GM23338 (cell line): ENCODE measurements around the gene STAT6. TPM values are rescaled to one million over a fixed set of nuclear protein-coding genes. Genes with fewer than 3 reads are reported as not detected.

Experiments
- ATAC-seq: fragments of 200-7000 bp; cut with Tn5 transposase; 3 replicates; pipeline ENCODE4 v1.9.1; 2020
- DNase-seq: peaks from one replicate; pipeline ENCODE4 v3.0.0-alpha.2; 2015; ENCODE audit warnings: low spot score
- H2AFZ ChIP-seq: fragments of 200-600 bp; sonication (generic); 2 replicates; pipeline ENCODE4 v1.8.0; 2016; ENCODE audit warnings: antibody characterized with exemption, mild to moderate bottlenecking, moderate library complexity
- H3F3A ChIP-seq: fragments of 200-600 bp; sonication (generic); replicated peaks from 2 replicates; pipeline ENCODE4 v1.8.0; 2017; ENCODE audit warnings: antibody characterized with exemption, mixed run types, low read depth
- H3K27ac ChIP-seq: fragments of 200-600 bp; sonication (generic); 2 replicates; pipeline ENCODE4 v1.6.1; 2016; ENCODE audit warnings: low read depth
- H3K27me3 ChIP-seq: fragments of 200-600 bp; sonication (generic); 2 replicates; pipeline ENCODE4 v1.8.0; 2016; ENCODE audit warnings: mild to moderate bottlenecking, mixed run types, moderate library complexity; ENCODE audit not compliant: insufficient read depth
- H3K36me3 ChIP-seq: fragments of 200-600 bp; sonication (generic); 2 replicates; pipeline ENCODE4 v1.8.0; 2016; ENCODE audit warnings: mild to moderate bottlenecking; ENCODE audit not compliant: insufficient read depth
- H3K4me1 ChIP-seq: fragments of 200-600 bp; sonication (generic); 2 replicates; pipeline ENCODE4 v1.8.0; 2016; ENCODE audit warnings: mild to moderate bottlenecking, moderate library complexity; ENCODE audit not compliant: insufficient read depth
- H3K4me2 ChIP-seq: fragments of 200-600 bp; sonication (generic); 2 replicates; pipeline ENCODE4 v1.7.1; 2017; ENCODE audit warnings: mixed run types
- H3K4me3 ChIP-seq: fragments of 200-600 bp; sonication (generic); 2 replicates; pipeline ENCODE4 v1.6.1; 2016; ENCODE audit warnings: mixed run types
- H3K79me2 ChIP-seq: fragments of 200-600 bp; sonication (generic); replicated peaks from 2 replicates; pipeline ENCODE4 v1.8.0; 2017; ENCODE audit warnings: mild to moderate bottlenecking; ENCODE audit not compliant: insufficient read depth
- H3K9me2 ChIP-seq: fragments of 200-600 bp; sonication (generic); 2 replicates; pipeline ENCODE4 v1.8.0; 2017; ENCODE audit not compliant: insufficient read depth
- H4K20me1 ChIP-seq: fragments of 200-600 bp; sonication (generic); replicated peaks from 2 replicates; pipeline ENCODE4 v1.8.0; 2017; ENCODE audit warnings: mild to moderate bottlenecking; ENCODE audit not compliant: insufficient read depth
- H3K27ac Mint-ChIP-seq: 2 replicates; pipeline ENCODE4 v1.8.0; 2020; ENCODE audit warnings: inconsistent platforms, mild to moderate bottlenecking, moderate library complexity, mixed read lengths
- H3K27me3 Mint-ChIP-seq: 3 replicates; pipeline ENCODE4 v1.8.0; 2022; ENCODE audit warnings: low read depth, mild to moderate bottlenecking, moderate library complexity, mixed read lengths, inconsistent platforms; ENCODE audit not compliant: insufficient read depth, poor library complexity
- H3K36me3 Mint-ChIP-seq: 3 replicates; pipeline ENCODE4 v1.8.0; 2021; ENCODE audit warnings: low read depth, mild to moderate bottlenecking, inconsistent platforms, moderate library complexity, mixed read lengths
- H3K4me1 Mint-ChIP-seq: 3 replicates; pipeline ENCODE4 v1.8.0; 2020; ENCODE audit warnings: mild to moderate bottlenecking, inconsistent platforms, mixed read lengths
- H3K4me3 Mint-ChIP-seq: 3 replicates; pipeline ENCODE4 v1.8.0; 2021; ENCODE audit warnings: moderate library complexity, mild to moderate bottlenecking, inconsistent platforms, mixed read lengths
- H3K9me3 Mint-ChIP-seq: 3 replicates; pipeline ENCODE4 v1.8.0; 2020; ENCODE audit warnings: moderate library complexity, mild to moderate bottlenecking, inconsistent platforms, mixed read lengths
- CTCF ChIP-seq, 2 experiments: fragments of 200-600 bp in 1 of 2; sonication (generic) in 1 of 2; conservative IDR thresholded peaks; 2 replicates each; pipeline versions ENCODE4 v1.5.1 to v1.6.1; 2016 to 2017; ENCODE audit warnings: antibody characterized with exemption in 2 of 2, low read depth in 2 of 2, mild to moderate bottlenecking in 2 of 2, moderate library complexity in 1 of 2
- ETS1 ChIP-seq: IDR thresholded peaks from 2 replicates; pipeline ENCODE4 v1.6.1; 2016; ENCODE audit warnings: antibody characterized with exemption
- EZH2 ChIP-seq: fragments of 200-600 bp; sonication (generic); IDR thresholded peaks from one replicate; pipeline ENCODE4 v1.8.0; 2017; ENCODE audit warnings: antibody characterized with exemption, mild to moderate bottlenecking, low read depth; ENCODE audit not compliant: unreplicated experiment
- EZH2phosphoT487 ChIP-seq: fragments of 200-600 bp; sonication (generic); IDR thresholded peaks from one replicate; pipeline ENCODE4 v1.8.1; 2018; ENCODE audit warnings: antibody characterized with exemption; ENCODE audit not compliant: unreplicated experiment
- NANOG ChIP-seq: IDR thresholded peaks from 2 replicates; pipeline ENCODE4 v1.6.1; 2016; ENCODE audit warnings: antibody characterized with exemption, borderline replicate concordance
- POLR2AphosphoS5 ChIP-seq: IDR thresholded peaks from 2 replicates; pipeline ENCODE4 v1.6.1; 2016; ENCODE audit warnings: antibody characterized with exemption, low read depth
- REST ChIP-seq: IDR thresholded peaks from one replicate; pipeline ENCODE4 v1.6.1; 2018; ENCODE audit warnings: antibody characterized with exemption; ENCODE audit not compliant: unreplicated experiment
- STAT1 ChIP-seq: IDR thresholded peaks from one replicate; pipeline ENCODE4 v1.6.1; 2016; ENCODE audit warnings: antibody characterized with exemption; ENCODE audit not compliant: unreplicated experiment
- ZNF114 ChIP-seq: fragments of 250-450 bp; sonication (Bioruptor Pico); IDR thresholded peaks from 2 replicates; pipeline ENCODE4 v1.5.0; 2020; ENCODE audit warnings: mild to moderate bottlenecking, moderate library complexity
- ZNF331 ChIP-seq: fragments of 250-450 bp; sonication (Bioruptor Pico); IDR thresholded peaks from 2 replicates; pipeline ENCODE4 v1.5.0; 2020; ENCODE audit warnings: low read depth, mild to moderate bottlenecking, moderate library complexity
- polyA plus RNA-seq: library from polyadenylated mRNA; unstranded; fragments of >200 nt; fragmentation: Nextera tagmentation; extraction: Ambion mirVana; gene quantifications from 2 replicates; pipeline ENCODE4 v1.2.1, GENCODE V29; 2016
- total RNA-seq: library from RNA; depleted of rRNA; stranded (reverse); fragments of >200 nt; shearing (Covaris generic); gene quantifications from 2 replicates; pipeline ENCODE4 v1.2.3, GENCODE V29; 2014

Gene STAT6
- total and polyA plus RNA-seq, 2 experiments from 2014 or later: 14.3 to 28.1 TPM

GRCh38 chr12:57063991-57064685, 47.0 kb downstream of the STAT6 start (continued):
- no peak for TF ChIP-seq CTCF (conservative IDR thresholded peaks at IDR 0.05; ENCODE audit: low read depth in 2 of 2)
- TF ChIP-seq NANOG: no peak

- H3K9me3 Mint-ChIP-seq: no peaks in the 10 kb centered on the region
- no peak overlapping the region for H3K4me3 ChIP-seq
- no peaks in the 10 kb centered on the region for H3K4me1 ChIP-seq
- H2AFZ ChIP-seq: no peak overlapping the region
- H3K36me3 ChIP-seq: peaks cover 47% of the 10 kb centered on the region
- no peak overlapping the region for H3K27ac Mint-ChIP-seq
- no peaks in the 10 kb centered on the region for H3K4me1 Mint-ChIP-seq
- no peak overlapping the region for H3K27ac ChIP-seq
- no peak overlapping the region for H3K4me3 Mint-ChIP-seq
- H3K36me3 Mint-ChIP-seq: peaks cover 69% of the 10 kb centered on the region
- H4K20me1 ChIP-seq: peaks cover 8% of the 10 kb centered on the region; the same call in 1 of the 2 replicates
- H3K4me2 ChIP-seq: no peak overlapping the region
- no peak for ATAC-seq
- H3K79me2 ChIP-seq: no peaks in the 10 kb centered on the region
- no peak for DNase-seq
- H3F3A ChIP-seq: peaks cover 11% of the 10 kb centered on the region; the same call in 1 of the 2 replicates
- no peaks in the 10 kb centered on the region for H3K9me2 ChIP-seq
- H3K27me3 Mint-ChIP-seq: no peaks in the 10 kb centered on the region
- no peaks in the 10 kb centered on the region for H3K27me3 ChIP-seq
- TF ChIP-seq CTCF (conservative IDR thresholded peaks at IDR 0.05; ENCODE audit: low read depth in 2 of 2): no peak
- TF ChIP-seq STAT1: no peak
- no peak for TF ChIP-seq REST
- TF ChIP-seq EZH2: no peak
- TF ChIP-seq NANOG: no peak
- TF ChIP-seq POLR2AphosphoS5: no peak
- no peak for TF ChIP-seq ETS1
- TF ChIP-seq ZNF331: no peak
- no peak for TF ChIP-seq ZNF114 (CRISPR knock-in tag)
- TF ChIP-seq EZH2phosphoT487: no peak
Observed at GRCh38 chr12:57058454-57058853, 52.7 kb downstream of the STAT6 start.
